Stimulated activated CD8-positive, alpha-beta memory T cell treated with anti-CD3 and anti-CD28 coated beads, Interleukin-15, amount 100 ng/mL, for 1 hour (primary cell): Measurements from ENCODE around the gene GNAS.
A peak's percentile ranks its signal among the peaks of the same experiment; 100 is the strongest.

ENCODE experiments used
- DNase-seq: peaks from one replicate; pipeline ENCODE4 v3.0.0-alpha.2; 2020; ENCODE audit warnings: low read depth

GNAS gene

DNA sequence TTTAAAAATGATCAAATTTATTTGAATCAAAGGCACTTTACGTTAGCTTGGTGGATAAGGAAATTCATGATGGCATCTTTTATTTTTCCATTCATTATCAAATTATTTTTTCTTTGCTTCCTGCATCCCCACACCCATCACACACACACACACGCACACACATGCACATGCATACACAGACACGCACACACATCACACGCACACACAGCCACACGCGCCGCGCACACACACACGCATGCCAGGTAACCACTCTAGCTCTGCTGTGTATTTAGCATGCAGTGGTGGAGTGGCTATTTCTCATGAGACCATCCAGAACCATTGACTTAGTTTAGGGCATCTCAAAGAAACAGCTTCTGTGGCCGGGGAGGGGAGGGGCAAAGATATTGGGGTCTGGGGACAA is 47.0 kb downstream of the GNAS start:
- no peak for DNase-seq

DNA sequence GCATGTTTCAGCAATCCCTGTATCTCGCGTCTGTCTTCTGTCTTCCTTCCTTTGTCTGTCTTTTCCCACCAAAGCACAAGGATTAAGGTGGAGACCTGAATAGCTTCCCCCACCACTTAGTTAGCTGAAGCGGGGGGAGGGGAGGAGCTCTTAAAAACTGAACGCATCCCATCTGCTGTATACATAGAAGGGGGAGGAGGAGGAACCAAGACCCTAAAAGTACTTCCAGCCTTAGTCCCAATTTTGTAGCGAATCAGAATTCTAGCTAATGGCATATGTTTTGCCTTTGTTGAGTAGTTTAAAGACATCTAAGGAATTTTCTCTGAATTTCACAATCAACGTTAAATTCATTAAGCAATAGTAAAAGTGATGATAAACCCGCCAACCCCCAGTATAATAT is 47.9 kb downstream of the GNAS start:
- DNase-seq: no peak

DNA sequence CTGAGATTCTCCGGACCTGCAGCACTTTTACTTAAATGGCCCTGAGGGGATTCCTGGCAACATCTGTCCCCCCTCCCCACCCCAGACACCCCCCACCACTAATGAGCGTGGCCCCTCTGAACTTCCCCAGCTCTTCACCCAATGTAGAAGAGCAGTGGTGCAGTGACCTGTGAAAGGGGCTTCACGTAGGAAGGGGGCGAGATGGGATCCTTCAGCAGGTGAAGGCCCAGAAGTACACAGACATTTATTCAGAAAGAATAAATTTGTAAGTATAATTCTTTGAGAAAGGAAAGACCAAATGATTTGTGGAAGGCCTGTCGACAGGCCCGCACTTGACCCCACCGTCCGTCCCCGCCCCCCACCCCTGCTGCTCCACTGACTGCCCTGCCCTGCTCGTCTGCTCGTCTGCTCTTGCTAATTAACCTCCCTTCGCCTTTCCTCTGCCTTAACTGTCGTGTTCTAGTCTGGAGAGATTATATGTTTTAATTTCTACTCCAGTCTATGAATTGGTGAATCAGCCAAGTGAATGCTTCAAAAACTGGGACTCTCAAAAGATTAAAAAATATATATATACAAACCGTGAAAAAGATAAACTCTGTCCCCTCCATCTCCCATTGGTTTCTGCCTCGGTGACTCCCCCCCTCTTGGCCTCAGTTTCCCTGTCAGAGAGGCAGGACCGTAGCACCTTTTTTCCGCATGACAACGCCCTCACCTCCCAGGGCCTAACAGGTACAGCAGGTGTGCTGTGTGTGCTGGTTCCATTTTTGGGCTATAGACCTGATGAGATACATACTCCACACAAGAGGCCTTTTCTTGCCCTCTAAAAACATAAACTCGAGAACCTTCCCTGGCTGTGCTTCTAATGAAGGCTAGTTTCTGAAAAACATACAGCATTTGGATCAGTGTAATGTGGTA is 49.2 kb downstream of the GNAS start:
- DNase-seq: no peak

DNA sequence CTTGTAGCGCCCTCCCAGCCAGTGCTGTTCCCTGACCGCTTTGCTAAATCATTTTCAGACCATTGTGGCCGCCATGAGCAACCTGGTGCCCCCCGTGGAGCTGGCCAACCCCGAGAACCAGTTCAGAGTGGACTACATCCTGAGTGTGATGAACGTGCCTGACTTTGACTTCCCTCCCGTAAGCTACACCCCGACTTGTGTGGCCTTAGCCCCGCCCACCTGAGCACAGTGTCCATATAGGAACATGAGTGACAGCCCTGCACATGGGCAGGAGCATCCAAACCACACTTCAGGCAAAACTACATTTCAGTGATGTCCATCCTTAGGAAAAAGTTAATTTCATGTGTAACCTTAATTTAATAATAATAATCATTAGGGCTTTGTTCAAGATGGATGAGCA is 51.1 kb downstream of the GNAS start:
- no peak for DNase-seq

DNA sequence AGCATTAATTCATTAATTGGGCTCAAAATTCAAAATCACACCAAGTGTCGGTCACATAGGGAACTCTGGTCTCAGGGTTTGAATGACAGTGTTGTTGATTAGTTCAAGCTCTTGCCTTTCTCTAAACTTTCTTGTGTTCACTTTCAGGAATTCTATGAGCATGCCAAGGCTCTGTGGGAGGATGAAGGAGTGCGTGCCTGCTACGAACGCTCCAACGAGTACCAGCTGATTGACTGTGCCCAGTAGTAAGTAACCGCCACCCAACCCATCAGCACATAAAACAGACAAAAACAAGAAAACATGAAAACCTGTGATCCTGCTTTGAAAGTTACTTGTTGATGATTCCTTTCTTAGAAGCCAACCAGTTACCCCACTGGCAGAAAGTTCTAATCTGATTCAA is 52.7 kb downstream of the GNAS start:
- DNase-seq: no peak

DNA sequence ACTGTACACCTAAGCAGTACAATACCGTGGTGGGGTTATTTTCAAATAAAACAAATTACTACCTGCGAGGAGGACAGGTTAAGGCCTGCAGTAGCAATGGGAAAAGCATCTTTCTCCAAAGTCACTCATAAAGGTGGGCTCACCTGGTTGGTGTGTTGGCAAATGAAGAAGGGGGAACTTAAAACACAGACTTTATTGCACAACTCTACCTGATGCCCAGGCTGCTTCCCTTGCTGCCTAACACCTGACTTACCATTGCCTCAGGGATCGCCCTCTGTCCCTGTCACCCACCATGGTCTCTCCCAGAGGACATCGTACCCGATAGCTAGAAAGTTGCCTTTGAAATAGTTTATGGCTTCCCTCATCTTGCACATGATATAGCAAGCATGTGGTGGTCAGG is 53.6 kb downstream of the GNAS start:
- DNase-seq: no peak

DNA sequence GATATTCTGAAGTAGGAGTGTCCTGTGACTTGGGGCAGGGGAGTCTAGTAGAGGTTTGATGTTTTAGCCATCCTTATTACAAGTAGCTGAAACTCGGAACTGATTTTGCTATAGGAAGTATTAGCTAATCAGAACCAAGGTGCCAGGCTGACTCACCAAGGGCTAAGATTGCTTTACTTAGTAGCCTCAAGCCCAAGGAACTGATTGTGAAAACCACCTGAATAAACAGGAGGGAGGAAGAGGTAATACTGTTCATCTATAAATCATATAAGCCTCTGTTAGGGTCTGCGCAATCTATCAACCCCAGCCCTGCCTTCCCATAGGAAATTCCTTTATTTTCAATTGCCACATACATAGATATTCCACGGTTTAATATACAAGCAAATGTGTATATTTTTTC is 54.4 kb downstream of the GNAS start:
- DNase-seq: no peak

DNA sequence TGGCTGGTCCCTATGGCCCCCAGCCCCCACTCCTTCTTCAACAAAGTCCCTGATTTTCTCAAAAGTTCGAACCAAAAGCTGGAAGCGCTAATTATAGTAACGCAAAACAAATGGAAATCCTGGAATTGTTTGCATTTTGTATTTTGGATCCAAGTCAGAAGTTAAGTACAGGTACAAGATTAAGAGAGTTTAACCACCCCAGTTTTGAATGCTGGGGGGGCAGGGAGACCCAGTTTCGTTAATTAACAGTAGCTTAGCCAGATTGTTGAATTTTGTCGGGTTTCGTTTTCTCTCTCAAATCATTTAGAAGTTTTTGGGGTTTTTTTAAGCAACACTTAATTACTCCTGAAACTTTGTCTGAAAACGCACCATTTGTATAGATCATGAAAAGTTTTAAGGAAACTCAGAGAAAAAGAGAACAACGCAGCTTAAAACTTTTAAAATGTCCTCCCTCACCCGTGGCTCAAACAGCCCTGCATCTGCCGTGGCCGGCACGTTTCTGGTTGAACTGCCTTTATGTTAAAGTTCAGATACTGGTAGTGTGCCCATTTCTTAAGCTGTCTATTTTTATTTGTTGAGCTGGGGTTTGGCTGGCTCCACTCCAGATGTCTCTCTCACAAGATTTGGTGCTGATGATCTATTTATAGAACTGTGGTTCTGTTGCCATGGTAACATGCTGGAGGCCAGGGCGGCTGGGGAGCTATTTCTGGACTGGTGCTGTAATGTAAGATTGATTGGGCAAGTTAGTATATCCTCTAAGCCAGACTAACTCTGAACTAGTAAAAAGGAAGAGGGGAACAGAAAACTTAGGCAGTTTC is 55.0 kb downstream of the GNAS start:
- DNase-seq: peak; percentile 20

DNA sequence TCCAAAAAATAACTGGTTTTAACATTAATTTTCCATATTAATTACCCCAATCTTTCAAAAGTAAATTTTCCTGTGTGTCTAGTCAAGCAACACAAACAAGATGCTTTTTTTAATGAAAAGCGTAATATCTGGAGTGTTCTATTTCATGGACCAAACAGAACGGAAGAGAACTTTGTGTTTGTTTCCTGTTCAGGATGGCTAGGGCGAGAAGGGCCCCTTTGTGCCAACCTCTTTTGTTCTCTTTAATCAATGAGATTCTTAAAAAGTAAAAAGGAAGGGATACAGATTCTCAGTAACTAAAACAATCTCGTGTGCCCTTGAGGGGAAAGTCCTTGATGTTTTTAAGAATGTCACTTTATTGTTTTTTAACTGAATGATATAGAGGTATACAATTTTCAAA is 55.7 kb downstream of the GNAS start:
- DNase-seq: no peak

DNA sequence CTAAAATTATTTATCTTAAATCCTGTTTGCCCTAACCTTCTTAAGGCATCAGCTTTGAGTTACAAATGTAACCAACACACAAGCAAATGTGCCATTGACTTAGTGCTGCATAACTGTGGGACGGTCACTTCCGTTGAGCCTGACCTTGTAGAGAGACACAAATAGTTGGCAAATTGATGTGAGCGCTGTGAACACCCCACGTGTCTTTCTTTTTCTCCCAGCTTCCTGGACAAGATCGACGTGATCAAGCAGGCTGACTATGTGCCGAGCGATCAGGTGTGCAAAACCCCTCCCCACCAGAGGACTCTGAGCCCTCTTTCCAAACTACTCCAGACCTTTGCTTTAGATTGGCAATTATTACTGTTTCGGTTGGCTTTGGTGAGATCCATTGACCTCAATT is 56.4 kb downstream of the GNAS start:
- no peak for DNase-seq

DNA sequence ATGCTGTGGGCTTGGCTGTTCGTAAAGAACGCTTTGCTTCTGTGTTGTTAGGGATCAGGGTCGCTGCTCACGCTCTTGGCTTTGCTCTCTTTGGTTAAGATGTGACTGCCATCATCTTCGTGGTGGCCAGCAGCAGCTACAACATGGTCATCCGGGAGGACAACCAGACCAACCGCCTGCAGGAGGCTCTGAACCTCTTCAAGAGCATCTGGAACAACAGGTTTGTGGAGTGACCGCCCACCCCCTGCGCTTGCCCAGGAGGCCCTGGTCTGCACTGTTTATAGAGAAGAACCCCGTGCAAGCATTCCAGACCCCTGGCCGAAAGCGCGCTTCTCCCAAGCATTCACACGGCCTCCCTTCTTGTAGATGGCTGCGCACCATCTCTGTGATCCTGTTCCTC is 57.1 kb downstream of the GNAS start:
- DNase-seq: no peak

DNA sequence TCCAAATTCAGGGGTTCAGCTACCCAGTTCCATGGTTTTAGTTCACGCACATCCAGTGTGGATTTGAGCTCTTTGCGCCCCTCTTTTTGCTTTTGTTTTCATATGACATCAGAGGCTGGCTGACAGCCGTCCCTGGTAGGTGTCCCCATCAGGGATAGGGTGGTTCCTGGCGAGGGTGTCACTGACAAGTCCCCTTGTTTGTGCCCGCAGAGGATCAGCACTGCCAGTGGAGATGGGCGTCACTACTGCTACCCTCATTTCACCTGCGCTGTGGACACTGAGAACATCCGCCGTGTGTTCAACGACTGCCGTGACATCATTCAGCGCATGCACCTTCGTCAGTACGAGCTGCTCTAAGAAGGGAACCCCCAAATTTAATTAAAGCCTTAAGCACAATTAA is 58.0 kb downstream of the GNAS start:
- no peak for DNase-seq

DNA sequence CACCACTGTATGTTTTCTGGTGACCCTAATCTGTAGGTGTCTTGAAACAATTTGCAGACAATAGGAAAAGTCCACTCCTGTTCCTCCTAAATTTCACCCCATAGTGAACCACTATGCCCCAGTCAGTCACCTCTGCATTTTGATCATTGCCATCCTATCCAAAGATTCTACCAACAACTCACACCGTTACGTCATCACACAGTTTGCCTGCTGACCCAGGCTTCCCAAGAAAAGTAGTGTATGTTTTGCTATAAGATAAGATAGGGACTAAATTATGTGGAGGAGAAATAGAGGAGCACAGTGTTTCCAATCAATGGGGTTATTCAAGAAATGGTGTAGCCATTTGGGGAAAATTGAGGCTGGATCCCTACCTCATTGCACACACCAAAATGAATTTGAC is 58.8 kb downstream of the GNAS start:
- no peak for DNase-seq

DNA sequence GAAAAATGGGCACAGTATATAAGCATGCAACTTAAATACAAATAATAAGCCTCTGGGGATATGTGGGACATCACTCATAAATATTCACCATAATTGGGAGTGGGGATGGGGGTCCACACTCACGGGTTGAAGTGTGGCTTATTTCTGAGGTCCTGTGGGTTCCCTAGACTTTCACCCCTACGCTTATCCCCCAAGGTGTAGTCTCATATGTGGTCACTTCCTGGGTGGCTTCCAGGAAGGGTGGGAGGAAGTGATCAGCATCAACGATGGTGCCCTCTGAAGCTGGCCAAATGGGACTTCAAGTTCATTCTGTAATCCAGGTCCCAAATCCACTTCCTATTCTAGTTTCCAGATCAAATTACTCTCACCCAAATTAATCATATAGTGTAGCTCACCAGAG is 59.5 kb downstream of the GNAS start:
- DNase-seq: no peak

DNA sequence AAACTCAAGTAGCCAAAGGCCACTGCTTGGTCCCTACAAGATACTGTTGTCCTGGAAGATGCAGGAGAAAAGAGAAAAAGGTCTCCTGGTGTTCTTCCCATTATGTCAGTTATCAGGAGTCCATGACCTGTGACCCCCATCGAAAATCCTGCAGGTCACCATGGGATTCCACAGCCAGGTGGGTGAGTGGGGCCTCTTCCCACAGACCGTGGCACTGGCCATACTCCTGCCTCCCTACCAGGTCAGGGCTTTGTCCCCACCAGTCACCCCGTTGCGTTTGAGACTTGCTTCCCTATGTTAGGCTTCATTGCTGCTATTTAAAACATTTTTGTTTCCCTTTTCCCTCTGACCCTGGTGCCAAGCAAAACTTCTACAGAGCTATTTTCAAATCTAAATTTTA is 60.6 kb downstream of the GNAS start:
- DNase-seq: no peak

DNA sequence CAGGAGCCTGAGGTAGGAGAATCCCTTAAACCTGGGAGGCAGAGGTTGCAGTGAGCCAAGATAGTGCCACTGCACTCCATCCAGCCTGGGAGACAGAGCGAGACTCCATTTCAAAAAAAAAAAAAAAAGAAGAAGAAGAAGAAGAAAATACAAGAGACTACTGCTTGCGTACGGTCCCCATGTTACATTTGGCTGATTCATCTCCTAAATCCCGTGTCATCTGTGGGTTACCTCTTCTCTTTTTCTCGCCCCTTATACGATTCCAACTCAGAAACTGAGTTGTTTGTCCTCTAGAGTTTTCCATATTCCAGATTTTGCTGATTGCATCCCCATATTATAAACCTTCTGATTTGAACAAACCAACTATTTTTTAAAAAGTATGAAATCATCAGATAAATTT is 66.1 kb downstream of the GNAS start:
- no peak for DNase-seq

DNA sequence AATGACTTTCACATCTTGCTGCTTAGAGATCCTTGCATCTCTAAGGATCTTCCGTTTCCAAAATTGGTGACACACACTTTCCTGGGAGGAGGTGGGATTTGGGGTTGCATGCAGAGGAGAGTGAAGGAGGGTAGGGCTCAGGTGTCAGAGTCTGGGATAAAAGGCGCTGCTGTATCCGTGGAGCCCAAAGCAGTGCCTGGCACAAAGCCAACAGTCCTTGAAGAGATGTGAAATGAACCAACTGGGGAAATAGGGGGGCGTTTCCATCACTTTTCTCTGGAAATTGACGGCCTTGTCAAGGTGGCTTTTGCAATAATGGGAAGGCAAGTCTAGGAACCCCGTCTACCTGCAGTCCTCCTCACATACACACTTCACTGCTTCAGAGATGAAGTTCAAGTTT is 69.0 kb downstream of the GNAS start:
- DNase-seq: no peak

DNA sequence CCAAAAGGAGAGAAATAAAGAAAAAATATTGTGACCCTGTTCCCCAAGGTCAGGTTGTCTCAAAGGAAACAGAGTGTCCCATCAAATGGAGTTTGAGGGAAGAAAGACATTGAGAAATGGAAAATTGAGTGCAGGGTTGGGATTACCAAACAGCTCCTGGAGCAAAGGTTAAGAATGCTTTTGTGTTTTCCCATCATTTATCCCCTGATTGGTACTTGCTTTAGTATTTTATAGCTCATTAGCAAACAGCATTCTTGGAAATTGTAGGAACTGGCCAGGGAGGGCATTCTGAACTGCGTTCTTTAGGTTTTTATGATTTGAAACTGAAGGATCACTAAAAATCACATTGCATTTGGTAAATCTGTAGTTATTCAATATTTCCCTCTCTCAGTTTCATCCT is 69.5 kb downstream of the GNAS start:
- no peak for DNase-seq

DNA sequence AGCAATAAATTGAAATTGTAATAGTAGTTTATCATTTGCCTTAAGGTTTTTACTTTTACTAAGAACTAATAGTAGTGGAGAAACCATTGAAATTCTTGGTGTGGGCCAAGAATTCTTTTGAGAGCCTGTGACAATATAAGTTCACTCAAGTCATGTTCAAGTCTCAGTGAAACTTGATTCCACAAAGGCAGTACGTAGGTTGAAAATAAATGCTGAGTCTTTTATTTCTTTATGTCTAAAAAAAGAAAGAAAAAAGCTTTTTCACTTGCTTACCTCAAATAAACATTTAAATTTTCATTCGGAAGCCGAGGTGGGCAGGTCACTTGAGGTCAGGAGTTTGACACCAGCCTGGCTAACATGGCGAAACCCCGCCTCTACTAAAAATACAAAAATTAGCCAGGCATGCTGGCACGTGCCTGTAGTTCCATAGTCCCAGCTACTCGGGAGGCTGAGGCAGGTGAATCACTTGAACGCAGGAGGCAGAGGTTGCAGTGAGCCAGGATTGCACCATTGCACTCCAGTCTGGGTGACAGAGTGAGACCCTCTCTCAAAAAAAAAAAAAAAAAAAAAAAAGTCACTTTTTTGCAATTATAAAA is 70.7 kb downstream of the GNAS start:
- no peak for DNase-seq

DNA sequence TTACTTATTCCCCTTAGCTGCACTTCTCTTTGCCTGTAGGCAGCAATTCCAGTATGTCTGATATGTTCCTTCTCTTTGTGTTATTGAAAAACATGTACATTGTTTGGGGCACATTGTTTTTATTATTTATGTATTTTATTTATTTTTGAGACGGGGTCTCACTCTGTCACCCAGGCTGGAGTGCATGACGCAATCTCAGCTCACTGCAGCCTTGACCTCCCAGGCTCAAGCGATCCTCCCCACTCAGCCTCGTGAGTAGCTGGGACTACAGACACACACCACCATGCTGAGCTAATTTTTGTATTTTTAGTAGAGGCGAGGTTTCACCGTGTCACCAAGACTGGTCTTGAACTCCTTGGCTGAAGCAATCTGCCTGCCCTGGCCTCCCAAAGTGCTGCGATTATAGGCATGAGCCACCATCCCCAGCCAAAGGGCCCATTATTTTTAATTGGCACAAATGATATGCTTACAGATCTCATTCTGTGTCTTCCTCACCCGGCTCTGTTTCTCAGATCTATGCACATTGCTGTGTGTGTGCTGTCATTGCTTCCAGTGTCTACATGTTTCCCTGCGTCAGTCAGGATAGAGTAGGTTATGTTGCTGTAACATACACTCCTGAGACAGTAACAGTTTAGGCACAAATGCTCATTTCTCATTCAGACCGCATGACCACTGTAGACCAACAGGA is 74.4 kb downstream of the GNAS start:
- no peak for DNase-seq

DNA sequence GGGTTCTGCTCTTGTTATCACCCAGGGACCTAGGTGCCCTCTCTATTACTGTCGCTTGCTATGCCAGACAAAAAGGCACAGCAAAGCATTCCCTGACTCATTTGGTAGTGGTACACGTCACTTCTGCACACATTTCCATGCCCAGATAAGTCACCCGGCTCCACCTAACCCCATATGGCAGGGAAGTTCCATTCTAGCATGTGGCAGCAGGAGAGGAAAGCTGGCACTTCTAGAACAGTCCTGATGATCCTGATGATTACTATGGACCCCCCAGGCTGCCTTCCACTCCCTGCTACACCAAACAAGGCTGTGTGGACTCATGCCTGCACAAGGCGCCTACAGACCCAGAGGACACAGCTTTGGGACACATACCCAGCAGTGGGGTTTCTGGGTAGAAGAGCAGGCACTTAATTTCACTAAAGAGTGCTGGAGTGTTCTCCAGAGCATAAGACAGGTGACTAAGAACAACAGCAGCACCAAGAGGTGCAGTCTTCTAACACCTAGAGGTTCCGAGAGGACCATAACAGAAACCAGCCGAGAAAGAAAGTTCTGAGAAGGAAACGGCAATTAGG is 75.1 kb downstream of the GNAS start:
- DNase-seq: no peak

DNA sequence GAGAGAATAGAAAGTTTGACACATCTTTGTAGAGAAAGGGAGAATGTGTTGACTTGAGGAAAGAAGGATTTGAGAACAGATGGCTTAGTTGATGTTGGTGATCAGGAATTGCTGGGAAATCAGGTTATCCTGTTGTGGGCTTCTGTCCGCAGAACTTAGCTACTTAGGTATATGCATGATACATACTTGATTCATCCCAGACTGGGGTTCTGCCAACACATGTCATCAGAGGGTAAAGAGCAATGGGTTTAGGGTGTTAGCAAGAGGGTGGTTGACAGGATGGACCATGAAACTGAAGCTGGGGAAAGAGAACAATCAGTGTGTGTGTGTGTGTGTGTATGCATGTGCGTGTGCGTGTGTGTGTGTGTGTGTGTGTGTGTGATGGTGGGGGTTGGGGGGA is 78.0 kb downstream of the GNAS start:
- no peak for DNase-seq
